Measurements from ENCODE around the gene VPS26A.
"Not testable (repeated sequence)": the region's sequence is repeated elsewhere in the genome, so short reads cannot be mapped to it uniquely, and the experiment has no call there.

Gene VPS26A

GRCh38 chr10:69142983-69143382 lies 19.0 kb downstream of the VPS26A start:
- Histone ChIP-seq H3K4me3 (ENCODE audit: low read length) (no peak overlapping the region), H3K27ac (ENCODE audit: low read depth, low read length) (no peak overlapping the region), H3K36me3 (ENCODE audit: insufficient read depth, low read length) (no peaks in the 10 kb centered on the region), H3K27me3 (ENCODE audit: insufficient read depth, low read length) (no peaks in the 10 kb centered on the region), H3K4me1 (ENCODE audit: insufficient read depth, low read length) (no peaks in the 10 kb centered on the region), H3K9ac (ENCODE audit: low read depth, low read length) (no peak overlapping the region), H3K9me3 (ENCODE audit: insufficient read depth, low read depth, low read length) (no peaks in the 10 kb centered on the region)
- WGBS = 60% methylated on average over 3 of the region's 3 CpGs

GRCh38 chr10:69145329-69145728 lies 21.4 kb downstream of the VPS26A start:
- H3K9ac ChIP-seq (ENCODE audit: low read depth, low read length) = no peak overlapping the region
- WGBS = 83% methylated on average over 1 of the region's 1 CpG
- H3K27me3 ChIP-seq (ENCODE audit: insufficient read depth, low read length) = no peaks in the 10 kb centered on the region
- H3K9me3 ChIP-seq (ENCODE audit: insufficient read depth, low read depth, low read length) = no peaks in the 10 kb centered on the region
- no peak overlapping the region for H3K4me3 ChIP-seq (ENCODE audit: low read length)
- no peak overlapping the region for H3K27ac ChIP-seq (ENCODE audit: low read depth, low read length)
- no peaks in the 10 kb centered on the region for H3K36me3 ChIP-seq (ENCODE audit: insufficient read depth, low read length)
- no peaks in the 10 kb centered on the region for H3K4me1 ChIP-seq (ENCODE audit: insufficient read depth, low read length)

GRCh38 chr10:69145864-69146263 lies 21.9 kb downstream of the VPS26A start:
- H3K36me3 ChIP-seq (ENCODE audit: insufficient read depth, low read length) = no peaks in the 10 kb centered on the region
- H3K4me1 ChIP-seq (ENCODE audit: insufficient read depth, low read length) = no peaks in the 10 kb centered on the region
- H3K9me3 ChIP-seq (ENCODE audit: insufficient read depth, low read depth, low read length) = no peaks in the 10 kb centered on the region
- no peaks in the 10 kb centered on the region for H3K27me3 ChIP-seq (ENCODE audit: insufficient read depth, low read length)
- no peak overlapping the region for H3K9ac ChIP-seq (ENCODE audit: low read depth, low read length)
- 96% methylated on average over 8 of the region's 8 CpGs for WGBS
- H3K27ac ChIP-seq (ENCODE audit: low read depth, low read length) = no peak overlapping the region
- no peak overlapping the region for H3K4me3 ChIP-seq (ENCODE audit: low read length)

DNA sequence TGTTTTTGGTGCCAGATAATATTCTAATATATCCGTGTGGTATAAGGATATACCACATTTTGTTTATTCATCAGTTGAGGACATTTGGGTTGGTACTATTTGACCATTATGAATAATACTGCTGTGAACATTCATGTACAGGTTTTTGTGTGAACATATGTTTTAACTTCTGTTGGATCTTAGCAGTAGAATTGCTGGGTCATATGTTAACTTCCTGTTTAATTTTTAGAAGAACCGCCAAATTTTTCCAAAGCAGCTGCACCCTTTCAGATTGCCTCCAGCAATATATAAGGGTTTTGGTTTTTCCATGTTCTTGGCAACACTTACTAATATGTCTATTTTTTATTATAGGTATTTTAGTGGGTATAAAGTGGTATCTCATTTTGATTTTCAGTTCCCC lies 22.8 kb downstream of the VPS26A start:
- Histone ChIP-seq H3K9me3 (ENCODE audit: insufficient read depth, low read depth, low read length) (no peaks in the 10 kb centered on the region), H3K4me3 (ENCODE audit: low read length) (no peak overlapping the region), H3K9ac (ENCODE audit: low read depth, low read length) (no peak overlapping the region), H3K27ac (ENCODE audit: low read depth, low read length) (no peak overlapping the region), H3K27me3 (ENCODE audit: insufficient read depth, low read length) (no peaks in the 10 kb centered on the region), H3K36me3 (ENCODE audit: insufficient read depth, low read length) (no peaks in the 10 kb centered on the region), H3K4me1 (ENCODE audit: insufficient read depth, low read length) (no peaks in the 10 kb centered on the region)
- 93% methylated on average over 2 of the region's 2 CpGs for WGBS

DNA sequence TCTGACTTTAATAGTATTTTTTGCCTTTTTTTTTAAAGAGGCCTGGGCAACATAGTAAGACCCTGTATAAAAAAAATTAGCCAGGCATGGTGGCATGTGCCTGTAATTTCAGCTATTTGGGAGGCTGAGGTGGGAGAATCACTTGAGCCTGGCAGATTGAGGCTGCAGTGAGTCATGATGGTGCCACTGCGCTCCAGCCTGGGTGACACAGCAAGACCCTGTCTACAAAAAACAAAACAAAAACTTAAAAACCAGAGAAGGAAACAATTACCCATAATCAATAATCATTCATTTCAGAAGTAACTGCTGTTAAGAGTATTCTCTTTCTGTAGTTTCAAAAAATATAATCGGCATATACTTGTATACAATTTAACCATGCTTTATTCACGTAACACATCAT lies 28.0 kb downstream of the VPS26A start:
- Histone ChIP-seq H3K27ac (ENCODE audit: low read depth, low read length) (no peak overlapping the region), H3K4me3 (ENCODE audit: low read length) (no peak overlapping the region), H3K27me3 (ENCODE audit: insufficient read depth, low read length) (no peaks in the 10 kb centered on the region), H3K9me3 (ENCODE audit: insufficient read depth, low read depth, low read length) (no peaks in the 10 kb centered on the region), H3K9ac (ENCODE audit: low read depth, low read length) (no peak overlapping the region), H3K4me1 (ENCODE audit: insufficient read depth, low read length) (no peaks in the 10 kb centered on the region; the same call in 1 of the 2 replicates), H3K36me3 (ENCODE audit: insufficient read depth, low read length) (0 out of 2 replicates have a peak, but pooled peaks cover 2% of the 10 kb centered on the region)
- 100% methylated on average over 3 of the region's 3 CpGs for WGBS

- no peaks in the 10 kb centered on the region for H3K27me3 ChIP-seq (ENCODE audit: insufficient read depth, low read length)
- H3K4me3 ChIP-seq (ENCODE audit: low read length) = no peak overlapping the region
- peaks cover 11% of the 10 kb centered on the region for H3K36me3 ChIP-seq (ENCODE audit: insufficient read depth, low read length)
- no peaks in the 10 kb centered on the region; the same call in 1 of the 2 replicates for H3K4me1 ChIP-seq (ENCODE audit: insufficient read depth, low read length)
- no peak overlapping the region for H3K27ac ChIP-seq (ENCODE audit: low read depth, low read length)
- H3K9me3 ChIP-seq (ENCODE audit: insufficient read depth, low read depth, low read length) = no peaks in the 10 kb centered on the region
- WGBS = 90% methylated on average over 6 of the region's 6 CpGs
- no peak overlapping the region for H3K9ac ChIP-seq (ENCODE audit: low read depth, low read length)
Measured at GRCh38 chr10:69153227-69153626, 29.2 kb downstream of the VPS26A start.

- WGBS = no CpG with 5 or more reads among the region's 2 CpGs
- H3K9me3 ChIP-seq (ENCODE audit: insufficient read depth, low read depth, low read length) = no peaks in the 10 kb centered on the region
- no peaks in the 10 kb centered on the region for H3K27me3 ChIP-seq (ENCODE audit: insufficient read depth, low read length)
- no peak overlapping the region for H3K27ac ChIP-seq (ENCODE audit: low read depth, low read length)
- H3K4me3 ChIP-seq (ENCODE audit: low read length) = no peak overlapping the region
- H3K4me1 ChIP-seq (ENCODE audit: insufficient read depth, low read length) = no peaks in the 10 kb centered on the region
- no peak overlapping the region for H3K9ac ChIP-seq (ENCODE audit: low read depth, low read length)
- H3K36me3 ChIP-seq (ENCODE audit: insufficient read depth, low read length) = peaks cover 65% of the 10 kb centered on the region
Measured at GRCh38 chr10:69160809-69161241, 36.8 kb downstream of the VPS26A start.

DNA sequence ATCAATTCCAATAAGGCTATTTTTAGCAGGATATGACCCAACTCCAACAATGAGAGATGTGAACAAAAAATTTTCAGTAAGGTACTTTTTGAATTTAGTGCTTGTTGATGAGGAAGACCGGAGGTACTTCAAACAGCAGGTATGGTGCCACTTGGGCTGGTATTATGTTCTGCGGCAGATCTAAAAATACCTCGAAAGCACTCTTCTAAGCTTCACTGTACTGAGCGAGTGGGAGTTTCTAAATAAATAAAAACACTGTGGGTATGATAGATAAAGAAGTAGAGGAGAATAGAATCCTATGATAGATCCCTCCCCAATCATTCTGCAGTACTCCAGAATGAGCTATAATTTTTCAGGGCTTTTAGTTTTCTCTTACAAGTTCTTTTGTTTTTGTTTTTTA lies 44.5 kb downstream of the VPS26A start:
- 96% methylated on average over 4 of the region's 4 CpGs for WGBS
- peaks cover 57% of the 10 kb centered on the region for H3K36me3 ChIP-seq (ENCODE audit: insufficient read depth, low read length)
- no peaks in the 10 kb centered on the region for H3K4me1 ChIP-seq (ENCODE audit: insufficient read depth, low read length)

DNA sequence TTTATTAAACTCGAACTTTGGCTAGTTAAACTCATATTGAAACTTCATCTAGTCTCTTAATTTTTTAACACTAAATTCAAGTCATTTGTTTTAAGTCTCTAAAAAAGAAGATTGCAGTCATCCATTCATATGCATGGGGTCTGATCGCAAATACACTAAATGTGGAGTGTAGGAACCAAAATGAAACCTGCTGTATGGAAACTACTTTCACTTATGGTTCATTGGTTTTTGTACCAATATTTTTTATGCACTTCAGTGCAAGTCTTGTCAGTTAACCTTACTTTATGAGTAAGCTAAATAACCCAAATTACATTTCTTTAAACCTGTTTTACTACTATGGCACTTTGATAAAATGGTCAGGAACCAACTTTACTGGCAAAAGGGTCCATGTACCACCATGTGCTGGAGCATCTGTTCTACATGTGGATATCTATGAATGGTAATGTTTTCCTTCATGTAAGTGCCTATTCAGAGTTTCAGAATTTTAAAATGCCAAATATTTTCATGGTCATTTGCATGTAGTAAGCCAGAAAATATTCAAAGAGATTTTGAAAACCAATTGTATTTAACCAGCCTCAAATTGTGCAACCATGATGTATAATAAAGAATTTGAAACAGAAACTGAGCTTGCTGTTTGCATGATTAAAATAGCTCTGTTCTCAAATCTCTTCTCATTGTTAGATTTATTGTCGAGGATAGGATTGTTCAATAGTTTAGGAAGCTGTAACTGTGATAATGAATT lies 48.4 kb downstream of the VPS26A start:
- no peaks in the 10 kb centered on the region for H3K27me3 ChIP-seq (ENCODE audit: insufficient read depth, low read length)
- no peak overlapping the region for H3K27ac ChIP-seq (ENCODE audit: low read depth, low read length)
- H3K4me3 ChIP-seq (ENCODE audit: low read length) = no peak overlapping the region
- H3K9me3 ChIP-seq (ENCODE audit: insufficient read depth, low read depth, low read length) = no peaks in the 10 kb centered on the region
- no peaks in the 10 kb centered on the region for H3K4me1 ChIP-seq (ENCODE audit: insufficient read depth, low read length)
- H3K9ac ChIP-seq (ENCODE audit: low read depth, low read length) = no peak overlapping the region
- H3K36me3 ChIP-seq (ENCODE audit: insufficient read depth, low read length) = peaks cover 40% of the 10 kb centered on the region
- 76% methylated on average over 3 of the region's 3 CpGs for WGBS

More for the DNA sequence above, 44.5 kb downstream of the VPS26A start:
- Histone ChIP-seq H3K27ac (ENCODE audit: low read depth, low read length) (no peak overlapping the region), H3K27me3 (ENCODE audit: insufficient read depth, low read length) (no peaks in the 10 kb centered on the region), H3K4me3 (ENCODE audit: low read length) (no peak overlapping the region), H3K9me3 (ENCODE audit: insufficient read depth, low read depth, low read length) (no peaks in the 10 kb centered on the region), H3K9ac (ENCODE audit: low read depth, low read length) (no peak overlapping the region)

DNA sequence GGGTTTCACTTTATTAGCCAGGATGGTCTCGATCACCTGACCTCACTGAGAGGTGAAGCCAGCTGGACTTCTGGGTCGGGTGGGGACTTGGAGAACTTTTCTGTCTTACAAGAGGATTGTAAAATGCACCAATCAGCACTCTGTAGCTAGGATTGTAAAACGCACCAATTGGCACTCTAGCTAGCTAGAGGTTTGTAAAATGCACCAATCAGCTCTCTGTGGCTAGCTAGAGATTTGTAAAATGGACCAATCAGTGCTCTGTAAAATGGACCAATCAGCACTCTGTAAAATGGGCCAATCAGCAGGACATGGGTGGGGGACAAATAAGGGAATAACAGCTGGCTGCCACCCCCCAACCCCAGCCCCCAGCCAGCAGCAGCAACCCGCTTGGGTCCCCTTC lies 51.3 kb downstream of the VPS26A start:
- not testable (repeated sequence) for H3K9ac ChIP-seq (ENCODE audit: low read depth, low read length); H3K27me3 ChIP-seq (ENCODE audit: insufficient read depth, low read length); H3K27ac ChIP-seq (ENCODE audit: low read depth, low read length); H3K9me3 ChIP-seq (ENCODE audit: insufficient read depth, low read depth, low read length); H3K4me3 ChIP-seq (ENCODE audit: low read length); H3K4me1 ChIP-seq (ENCODE audit: insufficient read depth, low read length)
- peaks cover 22% of the 10 kb centered on the region for H3K36me3 ChIP-seq (ENCODE audit: insufficient read depth, low read length)
- 90% methylated on average over 4 of the region's 4 CpGs for WGBS

GRCh38 chr10:69176823-69177222 lies 52.8 kb downstream of the VPS26A start:
- Histone ChIP-seq H3K36me3 (ENCODE audit: insufficient read depth, low read length) (peaks cover 7% of the 10 kb centered on the region), H3K9ac (ENCODE audit: low read depth, low read length) (no peak overlapping the region), H3K27ac (ENCODE audit: low read depth, low read length) (no peak overlapping the region), H3K9me3 (ENCODE audit: insufficient read depth, low read depth, low read length) (no peaks in the 10 kb centered on the region), H3K4me3 (ENCODE audit: low read length) (no peak overlapping the region), H3K4me1 (ENCODE audit: insufficient read depth, low read length) (peaks cover 6% of the 10 kb centered on the region), H3K27me3 (ENCODE audit: insufficient read depth, low read length) (no peaks in the 10 kb centered on the region)
- 92% methylated on average over 2 of the region's 2 CpGs for WGBS
